Endothelial cell of umbilical vein (primary cell): ENCODE measurements around the gene TMEM52B. TPM values are rescaled to one million over a fixed set of nuclear protein-coding genes. Genes with fewer than 3 reads are reported as not detected.

Experiments
- BruUV-seq: library from RNA; stranded (reverse); fragments of 400-500 nt; replicated peaks from 2 replicates; lab custom pipeline; 2021; lab: Mats Ljungman, UMichigan
- CTCF ChIA-PET: fragments of 300-600, 350-600 bp; sonication (Branson Sonifier 250); formaldehyde crosslinking; loops from one replicate; lab custom pipeline; 2021; ENCODE audit warnings: antibody characterized with exemption, inconsistent platforms; lab: Charles Lee
- POLR2A ChIA-PET: fragments of 300-600, 350-600 bp; sonication (Branson Sonifier 250); formaldehyde crosslinking; loops from one replicate; lab custom pipeline; 2021; ENCODE audit warnings: antibody characterized with exemption, inconsistent platforms; lab: Charles Lee
- DNase-seq: peaks from one replicate; pipeline ENCODE4 v3.0.0-alpha.2; 2011; ENCODE audit warnings: low read depth, low spot score
- FAIRE-seq: peaks from 2 replicates; lab custom pipeline; 2011; peaks lifted over from hg19 to GRCh38; lab: Jason Lieb, UNC
- H2AFZ ChIP-seq: 2 replicates; pipeline ENCODE4 v1.6.0; 2012; ENCODE audit warnings: low read depth, low read length, control low read depth, inconsistent platforms
- H3K27ac ChIP-seq: 2 replicates; pipeline ENCODE4 v1.5.1; 2011; ENCODE audit warnings: low read depth, mild to moderate bottlenecking, control low read depth, low read length, moderate library complexity; ENCODE audit not compliant: insufficient read depth
- H3K27me3 ChIP-seq, 2 experiments: 2 replicates each; pipeline versions ENCODE4 v1.6.0 to v1.6.1; 2011; ENCODE audit warnings: low read length in 2 of 2, mixed read lengths in 1 of 2; ENCODE audit not compliant: control insufficient read depth in 2 of 2, insufficient read depth in 2 of 2
- H3K36me3 ChIP-seq, 2 experiments: 2 replicates in 1 of 2; 3 replicates in 1 of 2; pipeline ENCODE4 v1.5.1; 2011; ENCODE audit warnings: low read length in 2 of 2, mild to moderate bottlenecking in 1 of 2, moderate library complexity in 1 of 2; ENCODE audit not compliant: control insufficient read depth in 2 of 2, insufficient read depth in 2 of 2; ENCODE audit errors: extremely low read depth in 1 of 2
- H3K4me1 ChIP-seq: 3 replicates; pipeline ENCODE4 v1.5.1; 2011; ENCODE audit warnings: mild to moderate bottlenecking, low read length; ENCODE audit not compliant: control insufficient read depth, insufficient read depth; ENCODE audit errors: extremely low read depth
- H3K4me2 ChIP-seq: 2 replicates; pipeline ENCODE4 v1.6.1; 2011; ENCODE audit warnings: low read length, control low read depth, mixed read lengths; ENCODE audit not compliant: insufficient read depth
- H3K4me3 ChIP-seq, 3 experiments: fragments of 200-600 bp in 1 of 3; sonication (generic), shearing (Covaris generic) in 1 of 3; replicated peaks in 1 of 3; 2 replicates each; pipeline ENCODE4 v1.5.1; 2011 to 2016; ENCODE audit warnings: control low read depth in 3 of 3, low read length in 3 of 3, mild to moderate bottlenecking in 2 of 3, inconsistent platforms in 1 of 3, low read depth in 1 of 3, moderate library complexity in 1 of 3; ENCODE audit not compliant: insufficient read depth in 1 of 3
- H3K79me2 ChIP-seq: 2 replicates; pipeline ENCODE4 v1.6.0; 2012; ENCODE audit warnings: low read length, inconsistent platforms; ENCODE audit not compliant: control insufficient read depth, insufficient read depth
- H3K9ac ChIP-seq: replicated peaks from 2 replicates; pipeline ENCODE3; 2011; ENCODE audit warnings: low read length, control low read depth; ENCODE audit not compliant: insufficient read depth; ENCODE audit errors: extremely low read depth
- H3K9me1 ChIP-seq: replicated peaks from 3 replicates; pipeline ENCODE4 v1.6.0; 2011; ENCODE audit warnings: mild to moderate bottlenecking, low read length; ENCODE audit not compliant: control insufficient read depth, insufficient read depth; ENCODE audit errors: extremely low read depth
- H3K9me3 ChIP-seq: replicated peaks from 2 replicates; pipeline ENCODE4 v1.5.1; 2012; ENCODE audit warnings: low read length, inconsistent platforms; ENCODE audit not compliant: control insufficient read depth, insufficient read depth
- H4K20me1 ChIP-seq: replicated peaks from 2 replicates; pipeline ENCODE3; 2011; ENCODE audit warnings: mild to moderate bottlenecking, low read length; ENCODE audit not compliant: control insufficient read depth, insufficient read depth; ENCODE audit errors: extremely low read depth
- FOS ChIP-seq: IDR thresholded peaks from 2 replicates; pipeline ENCODE4 v1.6.1; 2011; ENCODE audit warnings: mild to moderate bottlenecking, low read length, moderate library complexity, borderline replicate concordance; ENCODE audit not compliant: insufficient read depth
- MYC ChIP-seq: IDR thresholded peaks from one replicate; pipeline ENCODE4 v1.6.1; 2011; ENCODE audit warnings: mild to moderate bottlenecking, low read depth, low read length
- POLR2A ChIP-seq: IDR thresholded peaks from 2 replicates; pipeline ENCODE4 v1.6.1; 2012; ENCODE audit warnings: low read depth, mild to moderate bottlenecking, control low read depth, low read length
- POLR2AphosphoS5 ChIP-seq: IDR thresholded peaks from 2 replicates; pipeline ENCODE4 v1.6.1; 2012; ENCODE audit warnings: low read depth, mild to moderate bottlenecking, control low read depth, low read length, moderate library complexity; ENCODE audit not compliant: insufficient read depth
- dilution Hi-C: fragments of 300-500 bp; cut with MboI; formaldehyde crosslinking; loops from one replicate; pipeline ENCODE4 v1.15.0; 2019; ENCODE audit warnings: low sequenced_read_pairs; ENCODE audit not compliant: extremely low pct_ligation_motif_present
- intact Hi-C: fragments of 100-400 bp; cut with micrococcal nuclease; formaldehyde crosslinking; loops from one replicate; pipeline ENCODE4 v1.10.0; 2022
- polyA plus RNA-seq, 4 experiments: library from polyadenylated mRNA; depleted of rRNA in 3 of 4; stranded (reverse) in 3 of 4; unstranded in 1 of 4; fragments of >200 nt; gene quantifications; 2 replicates each; pipeline versions ENCODE4 v1.2.1 to v1.2.3, GENCODE V29; 2011 to 2012; ENCODE audit warnings: missing spikeins in 1 of 4
- total RNA-seq: library from RNA; stranded (reverse); gene quantifications from 2 replicates; pipeline ENCODE4 v1.2.3, GENCODE V29; 2021

TMEM52B gene
- total and polyA plus RNA-seq, 2 donors (not counting 3 experiments of a cell fraction or from before 2014, with no cell fraction given) = 0.24 TPM; not detected in 1

DNA sequence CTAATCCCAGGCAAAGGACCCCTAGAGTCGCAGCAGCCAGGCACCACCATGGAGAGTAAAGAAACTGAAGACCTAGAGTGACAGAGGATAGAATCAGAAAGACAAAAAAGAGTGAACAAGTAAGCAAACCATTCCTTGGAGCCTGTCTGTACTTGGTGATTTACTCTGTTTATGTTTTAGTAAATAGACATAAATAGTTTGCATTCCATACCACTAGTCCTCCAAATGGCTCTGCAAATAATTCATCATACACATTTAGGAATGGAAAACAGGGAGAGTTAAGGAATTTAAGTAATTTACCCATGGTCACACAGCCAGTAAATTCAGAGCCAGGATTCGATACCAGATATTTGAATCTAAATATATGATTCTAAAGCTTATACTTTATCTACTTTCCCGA is 9.7 kb upstream of the TMEM52B start:
- POLR2A ChIA-PET = no interaction called here
- Histone ChIP-seq H2AFZ (no peak overlapping the region), H3K9ac (no peak overlapping the region), H3K27me3 (peaks cover 0 to 3% of the 10 kb centered on the region in 2 experiments), H3K4me3 (no peak overlapping the region), H3K79me2 (no peaks in the 10 kb centered on the region), H3K4me1 (no peaks in the 10 kb centered on the region), H3K4me2 (no peak overlapping the region), H3K27ac (no peak overlapping the region), H3K9me3 (no peaks in the 10 kb centered on the region), H3K9me1 (no peaks in the 10 kb centered on the region), H4K20me1 (no peaks in the 10 kb centered on the region), H3K36me3 (no peaks in the 10 kb centered on the region)
- TF ChIP-seq MYC = no peak
- no peak for TF ChIP-seq FOS
- no peak for TF ChIP-seq POLR2A
- FAIRE-seq (no peak), DNase-seq (no peak)
- BruUV-seq = no TSS peak
- dilution Hi-C loops = no loop called here
- CTCF ChIA-PET = interaction anchor here (1.1 to 1.8 kb wide), 2 partner anchors 11 to 16 kb away, joined by 6 to 8 read pairs; no protein-coding TSS in a partner anchor
- intact Hi-C loops = no loop called here

DNA sequence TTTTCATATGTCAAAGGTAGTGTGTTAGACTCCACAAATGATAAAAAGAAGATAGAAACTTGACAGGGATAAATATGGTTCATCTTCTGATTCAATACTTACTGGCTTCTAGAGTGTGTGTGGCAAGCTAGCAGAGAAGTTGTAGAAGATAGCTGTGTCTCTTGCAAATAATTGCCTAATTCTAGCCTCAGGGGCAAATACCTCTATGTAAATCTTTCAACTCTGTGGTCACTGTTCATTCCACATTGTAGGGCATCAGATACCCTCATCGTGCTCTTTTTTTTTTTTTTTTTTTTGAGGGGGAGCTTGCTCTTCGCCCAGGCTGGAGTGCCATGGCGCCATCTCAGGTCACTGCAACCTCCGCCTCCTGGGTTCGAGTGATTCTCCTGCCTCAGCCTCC is 8.6 kb upstream of the TMEM52B start:
- dilution Hi-C loops (no loop called here), intact Hi-C loops (no loop called here)
- no TSS peak for BruUV-seq
- H3K27me3 ChIP-seq = peaks cover 2 to 4% of the 10 kb centered on the region in 2 experiments
- no peak overlapping the region for H2AFZ ChIP-seq
- CTCF ChIA-PET = interaction anchor here (1.2 to 1.8 kb wide), 3 partner anchors 17 to 356 kb away, joined by 3 to 8 read pairs (median 4); no protein-coding TSS in a partner anchor
- DNase-seq = no peak
- H3K4me3 ChIP-seq = no peak overlapping the region
- H4K20me1 ChIP-seq = no peaks in the 10 kb centered on the region
- H3K9ac ChIP-seq = no peak overlapping the region
- H3K4me2 ChIP-seq = no peak overlapping the region
- H3K9me3 ChIP-seq = no peaks in the 10 kb centered on the region
- H3K9me1 ChIP-seq = no peaks in the 10 kb centered on the region
- H3K27ac ChIP-seq = no peak overlapping the region
- no peak for TF ChIP-seq POLR2AphosphoS5
- no peak for FAIRE-seq
- H3K4me1 ChIP-seq = no peaks in the 10 kb centered on the region
- H3K79me2 ChIP-seq = no peaks in the 10 kb centered on the region
- H3K36me3 ChIP-seq = no peaks in the 10 kb centered on the region
- POLR2A ChIA-PET = interaction anchor here (0.6 to 0.7 kb wide), 2 partner anchors 31 to 1188 kb away, joined by 3 to 10 read pairs; no protein-coding TSS in a partner anchor
